ENCODE results near the gene TTC33. TPM values are rescaled to one million over a fixed set of nuclear protein-coding genes. Genes with fewer than 3 reads are reported as not detected.

The TTC33 gene
- total and polyA plus RNA-seq, 7 donors: 11.0 to 38.5 (median 25.3) TPM

DNA sequence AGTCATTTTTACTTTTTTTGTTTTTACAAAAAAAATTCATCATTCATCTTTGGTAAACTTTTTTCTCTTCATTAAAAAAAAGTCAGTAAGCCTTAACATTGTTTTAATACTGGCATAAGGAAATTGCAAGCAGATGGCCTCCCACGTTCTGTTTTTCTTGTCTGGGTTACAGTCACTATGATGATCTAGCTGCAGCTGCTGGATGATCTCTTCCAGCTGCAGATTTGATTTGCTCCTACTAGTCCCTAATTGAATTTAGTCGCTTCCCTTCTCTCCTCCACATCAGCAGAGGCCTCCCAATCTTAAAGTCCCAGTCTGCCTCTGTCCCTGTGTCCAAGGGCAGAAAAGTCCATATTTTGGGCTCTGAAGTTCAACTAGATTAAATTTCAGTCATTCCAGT, 182.8 kb downstream of the TTC33 start:
- intact Hi-C loops (cut with DNase I): no loop called here
- Histone ChIP-seq H3K9me3 (no peaks in the 10 kb centered on the region), H3K4me3 (no peak overlapping the region), H3K36me3 (ENCODE audit: insufficient read depth in 1 of 2, low read depth in 1 of 2) (no peaks in the 10 kb centered on the region), H3K4me1 (no peaks in the 10 kb centered on the region), H3K27ac (peak overlapping the region; percentile 10), H3K27me3 (ENCODE audit: insufficient read depth in 3 of 3, low read length in 2 of 3) (no peaks in the 10 kb centered on the region)
- DNase-seq (no peak), ATAC-seq (peak in 1 of 4 donors; percentile 50)
- TF ChIP-seq, protein P1, sequence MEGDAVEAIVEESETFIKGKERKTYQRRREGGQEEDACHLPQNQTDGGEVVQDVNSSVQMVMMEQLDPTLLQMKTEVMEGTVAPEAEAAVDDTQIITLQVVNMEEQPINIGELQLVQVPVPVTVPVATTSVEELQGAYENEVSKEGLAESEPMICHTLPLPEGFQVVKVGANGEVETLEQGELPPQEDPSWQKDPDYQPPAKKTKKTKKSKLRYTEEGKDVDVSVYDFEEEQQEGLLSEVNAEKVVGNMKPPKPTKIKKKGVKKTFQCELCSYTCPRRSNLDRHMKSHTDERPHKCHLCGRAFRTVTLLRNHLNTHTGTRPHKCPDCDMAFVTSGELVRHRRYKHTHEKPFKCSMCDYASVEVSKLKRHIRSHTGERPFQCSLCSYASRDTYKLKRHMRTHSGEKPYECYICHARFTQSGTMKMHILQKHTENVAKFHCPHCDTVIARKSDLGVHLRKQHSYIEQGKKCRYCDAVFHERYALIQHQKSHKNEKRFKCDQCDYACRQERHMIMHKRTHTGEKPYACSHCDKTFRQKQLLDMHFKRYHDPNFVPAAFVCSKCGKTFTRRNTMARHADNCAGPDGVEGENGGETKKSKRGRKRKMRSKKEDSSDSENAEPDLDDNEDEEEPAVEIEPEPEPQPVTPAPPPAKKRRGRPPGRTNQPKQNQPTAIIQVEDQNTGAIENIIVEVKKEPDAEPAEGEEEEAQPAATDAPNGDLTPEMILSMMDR (IDR thresholded peaks at IDR 0.05): no peak
- 13 to 26% (median 14%) methylated on average over 2 of the region's 2 CpGs for WGBS, 3 donors

DNA sequence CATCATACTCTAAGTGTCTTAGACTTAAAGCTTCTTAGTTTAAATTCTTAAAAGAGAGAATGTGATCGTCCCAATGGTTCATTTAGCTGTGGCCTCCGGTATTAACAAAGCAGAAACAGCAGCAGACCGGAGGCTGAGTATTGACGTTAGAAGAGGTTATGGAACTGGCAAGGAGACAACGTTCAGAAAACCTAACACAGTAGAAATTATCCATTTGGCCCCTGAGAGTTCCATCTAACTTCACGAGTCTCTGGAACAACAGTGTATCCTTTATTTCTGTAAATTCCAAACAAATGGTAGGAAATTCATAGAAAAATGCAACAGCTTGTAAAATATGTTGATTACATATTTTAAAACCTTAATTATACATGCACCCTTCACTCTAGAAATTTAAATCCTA, 183.4 kb downstream of the TTC33 start:
- WGBS, 3 donors: 23 to 33% (median 29%) methylated on average over 6 of the region's 6 CpGs
- Histone ChIP-seq H3K4me1 (no peaks in the 10 kb centered on the region), H3K9me3 (no peaks in the 10 kb centered on the region), H3K4me3 (no peak overlapping the region), H3K36me3 (ENCODE audit: insufficient read depth in 1 of 2, low read depth in 1 of 2) (no peaks in the 10 kb centered on the region), H3K27me3 (ENCODE audit: insufficient read depth in 3 of 3, low read length in 2 of 3) (no peaks in the 10 kb centered on the region), H3K27ac (peak overlapping the region; percentile 10)
- TF ChIP-seq, protein P1 (IDR thresholded peaks at IDR 0.05): no peak
- no peak for DNase-seq
- no peak for ATAC-seq
- intact Hi-C loops (cut with DNase I): no loop called here

DNA sequence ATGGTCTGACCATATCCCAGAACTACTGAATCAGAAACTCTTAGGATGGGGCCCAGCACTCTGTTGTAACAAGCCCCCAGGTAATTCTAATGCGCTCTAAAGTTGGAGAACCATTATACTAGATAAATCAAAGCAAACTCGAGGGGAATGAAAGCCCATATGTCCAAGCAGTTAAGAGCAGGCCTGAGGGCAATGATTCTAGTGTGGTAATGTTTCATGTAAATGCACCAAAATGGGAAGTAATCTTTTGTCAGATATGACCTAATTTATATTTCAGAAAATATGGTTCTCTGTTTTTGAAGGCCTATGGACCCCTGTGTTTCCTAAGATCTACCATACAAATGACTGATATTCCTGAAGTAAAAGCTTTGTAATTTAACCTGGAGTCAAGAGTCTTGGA, 184.0 kb downstream of the TTC33 start:
- no peaks in the 10 kb centered on the region for H3K9me3 ChIP-seq
- ATAC-seq: no peak
- intact Hi-C loops (cut with DNase I): no loop called here
- H3K27ac ChIP-seq: peak overlapping the region; percentile 10
- no peak overlapping the region for H3K4me3 ChIP-seq
- DNase-seq: no peak
- no peaks in the 10 kb centered on the region for H3K4me1 ChIP-seq
- no peaks in the 10 kb centered on the region for H3K27me3 ChIP-seq (ENCODE audit: insufficient read depth in 3 of 3, low read length in 2 of 3)
- TF ChIP-seq, protein P1 (IDR thresholded peaks at IDR 0.05): no peak
- H3K36me3 ChIP-seq (ENCODE audit: insufficient read depth in 1 of 2, low read depth in 1 of 2): no peaks in the 10 kb centered on the region
- WGBS, 3 donors: 87 to 96% (median 93%) methylated on average over 2 of the region's 2 CpGs

DNA sequence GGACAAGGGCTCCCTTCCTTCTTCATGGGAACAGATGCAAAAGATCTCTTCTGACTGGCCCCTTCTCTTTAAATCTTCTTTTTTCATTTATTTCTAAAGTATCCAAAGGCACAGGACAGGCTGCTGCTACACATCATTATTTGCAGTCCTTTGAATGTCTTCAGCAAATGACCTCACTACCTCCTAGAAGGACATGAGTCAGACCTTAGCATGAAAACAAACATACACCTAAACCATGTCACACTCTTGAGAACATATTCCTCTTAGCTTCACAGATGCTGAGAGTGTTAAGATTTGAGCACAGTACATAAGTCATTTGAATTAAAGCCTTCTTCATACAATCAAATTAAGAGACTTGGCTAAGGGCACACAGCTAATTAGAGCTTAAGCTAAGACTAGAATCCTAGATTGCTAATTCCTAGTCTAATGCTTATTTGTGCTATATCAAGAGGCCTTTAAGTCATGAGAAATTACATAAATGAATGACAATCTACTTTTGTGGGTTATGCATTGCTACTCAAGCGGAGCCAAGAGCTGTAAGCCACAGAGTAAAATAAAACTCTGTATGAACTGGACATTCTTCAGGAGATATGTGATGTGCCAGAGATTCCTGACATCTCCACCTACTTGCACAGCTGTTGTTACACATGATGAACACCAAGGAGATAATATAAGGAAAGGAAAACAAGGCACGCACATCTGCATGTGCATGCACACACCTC, 185.2 kb downstream of the TTC33 start:
- H3K27ac ChIP-seq: no peak overlapping the region
- H3K4me3 ChIP-seq: no peak overlapping the region
- no peak for DNase-seq
- no peaks in the 10 kb centered on the region for H3K36me3 ChIP-seq (ENCODE audit: insufficient read depth in 1 of 2, low read depth in 1 of 2)
- ATAC-seq: no peak
- 90 to 94% (median 92%) methylated on average over 2 of the region's 2 CpGs for WGBS, 3 donors
- H3K4me1 ChIP-seq: no peaks in the 10 kb centered on the region
- intact Hi-C loops (cut with DNase I): no loop called here
- no peaks in the 10 kb centered on the region for H3K27me3 ChIP-seq (ENCODE audit: insufficient read depth in 3 of 3, low read length in 2 of 3)
- no peaks in the 10 kb centered on the region for H3K9me3 ChIP-seq
- TF ChIP-seq, protein P1 (IDR thresholded peaks at IDR 0.05): no peak

Measured in psoas muscle (tissue), 8 donors.